ENCODE data around the gene ULK1. TPM values are rescaled to one million over a fixed set of nuclear protein-coding genes. Genes with fewer than 3 reads are reported as not detected.

ULK1 gene
- total RNA-seq, 1 experiment from 2014 or later, result 34.2 TPM

GRCh38 chr12:131965073-131965472, 70.7 kb downstream of the ULK1 start:
- H3K9ac ChIP-seq (ENCODE audit: low read length), result no peak overlapping the region
- H2AFZ ChIP-seq (ENCODE audit: low read depth, low read length, poor library complexity, severe bottlenecking), result no peak overlapping the region
- BruUV-seq (replicated peaks), result no TSS peak
- intact Hi-C loops (cut with micrococcal nuclease), result no loop called here
- H3K79me2 ChIP-seq (ENCODE audit: insufficient read depth, low read length), result peaks cover 87% of the 10 kb centered on the region
- peaks cover 6 to 7% of the 10 kb centered on the region in 2 experiments; a peak in 3 of 4 replicates for H3K36me3 ChIP-seq (ENCODE audit: control insufficient read depth in 1 of 2, insufficient read depth in 2 of 2, low read length in 2 of 2)
- H3K9me3 ChIP-seq (ENCODE audit: control insufficient read depth in 1 of 2, insufficient read depth in 1 of 2, low read depth in 1 of 2, low read length in 2 of 2), result no peaks in the 10 kb centered on the region
- ChIA-PET CTCF (no interaction called here), POLR2A (no interaction called here), RAD21 (ENCODE audit: low non-redundant PET in 1 of 2, low total read pairs in 2 of 2, uncharacterized antibody in 2 of 2, unreplicated experiment in 2 of 2) (no interaction called here)
- H3K9me2 ChIP-seq (ENCODE audit: insufficient read depth), result no peaks in the 10 kb centered on the region
- H3K27me3 ChIP-seq (ENCODE audit: insufficient read depth, low read length), result no peaks in the 10 kb centered on the region
- H4K20me1 ChIP-seq (ENCODE audit: insufficient read depth), result peaks cover 8% of the 10 kb centered on the region
- TF ChIP-seq POLR2A (IDR thresholded peaks at IDR 0.05; ENCODE audit: borderline replicate concordance, extremely low read depth, insufficient read depth, insufficient read length), result no peak
- TF ChIP-seq JUND (IDR thresholded peaks at IDR 0.05), result no peak
- no peak for TF ChIP-seq EGR1 (IDR thresholded peaks at IDR 0.05; ENCODE audit: low read depth)
- no peak for TF ChIP-seq ZFX (IDR thresholded peaks at IDR 0.05)
- TF ChIP-seq SP1 (IDR thresholded peaks at IDR 0.05; ENCODE audit: low read depth), result no peak
- TF ChIP-seq POLR2AphosphoS5 (IDR thresholded peaks at IDR 0.05; ENCODE audit: low read depth, low read length), result no peak
- TF ChIP-seq MAX (IDR thresholded peaks at IDR 0.05), result no peak
- TF ChIP-seq SRF (IDR thresholded peaks at IDR 0.05; ENCODE audit: low read depth), result no peak
- TF ChIP-seq CTCF (IDR thresholded peaks at IDR 0.05 in 2 of 3, conservative IDR thresholded peaks at IDR 0.05 in 1 of 3; ENCODE audit: borderline replicate concordance in 1 of 3, insufficient read depth in 1 of 3, low read depth in 2 of 3, low read length in 2 of 3), result no peak
- TF ChIP-seq ATF3 (IDR thresholded peaks at IDR 0.05), result no peak
- H3K4me2 ChIP-seq (ENCODE audit: low read length), result no peak overlapping the region
- H3K27ac ChIP-seq (ENCODE audit: low read depth, low read length), result no peak overlapping the region
- H3K4me3 ChIP-seq (replicated peaks in 1 of 2; ENCODE audit: low read depth in 1 of 2, low read length in 2 of 2), result no peak overlapping the region
- DNase-seq (ENCODE audit: low read depth, low spot score), result no peak
- no peak for ATAC-seq
- no peaks in the 10 kb centered on the region for H3K4me1 ChIP-seq (ENCODE audit: control insufficient read depth in 1 of 2, insufficient read depth in 2 of 2, low read length in 2 of 2)

- intact Hi-C loops (cut with micrococcal nuclease), result no loop called here
- no peaks in the 10 kb centered on the region for H3K9me2 ChIP-seq (ENCODE audit: insufficient read depth)
- CTCF ChIA-PET, result no interaction called here
- no TSS peak for BruUV-seq (replicated peaks)
- H2AFZ ChIP-seq (ENCODE audit: low read depth, low read length, poor library complexity, severe bottlenecking), result no peak overlapping the region
- H3K4me2 ChIP-seq (ENCODE audit: low read length), result no peak overlapping the region
- no peaks in the 10 kb centered on the region for H3K9me3 ChIP-seq (ENCODE audit: control insufficient read depth in 1 of 2, insufficient read depth in 1 of 2, low read depth in 1 of 2, low read length in 2 of 2)
- DNase-seq (ENCODE audit: low read depth, low spot score) (no peak), ATAC-seq (no peak)
- no peak overlapping the region for H3K9ac ChIP-seq (ENCODE audit: low read length)
- H3K79me2 ChIP-seq (ENCODE audit: insufficient read depth, low read length), result peaks cover 98% of the 10 kb centered on the region
- no peak overlapping the region for H3K4me3 ChIP-seq (replicated peaks in 1 of 2; ENCODE audit: low read depth in 1 of 2, low read length in 2 of 2)
- H3K27ac ChIP-seq (ENCODE audit: low read depth, low read length), result no peak overlapping the region
- no peaks in the 10 kb centered on the region for H3K4me1 ChIP-seq (ENCODE audit: control insufficient read depth in 1 of 2, insufficient read depth in 2 of 2, low read length in 2 of 2)
- H3K36me3 ChIP-seq (ENCODE audit: control insufficient read depth in 1 of 2, insufficient read depth in 2 of 2, low read length in 2 of 2), result no peaks in the 10 kb centered on the region
- H3K27me3 ChIP-seq (ENCODE audit: insufficient read depth, low read length), result no peaks in the 10 kb centered on the region
- POLR2A ChIA-PET, result no interaction called here
- RAD21 ChIA-PET (ENCODE audit: low non-redundant PET in 1 of 2, low total read pairs in 2 of 2, uncharacterized antibody in 2 of 2, unreplicated experiment in 2 of 2), result no interaction called here
- peaks cover 13% of the 10 kb centered on the region for H4K20me1 ChIP-seq (ENCODE audit: insufficient read depth)
- TF ChIP-seq ZNF274 (IDR thresholded peaks at IDR 0.05; ENCODE audit: low read depth, low read length), result no peak
- no peak for TF ChIP-seq SIN3A (IDR thresholded peaks at IDR 0.05; ENCODE audit: low read depth)
- TF ChIP-seq EGR1 (IDR thresholded peaks at IDR 0.05; ENCODE audit: low read depth), result no peak
- no peak for TF ChIP-seq EZH2phosphoT487 (IDR thresholded peaks at IDR 0.05; ENCODE audit: borderline replicate concordance)
- no peak for TF ChIP-seq POLR2AphosphoS5 (IDR thresholded peaks at IDR 0.05; ENCODE audit: low read depth, low read length)
- TF ChIP-seq ATF3 (IDR thresholded peaks at IDR 0.05), result no peak
- no peak for TF ChIP-seq SP1 (IDR thresholded peaks at IDR 0.05; ENCODE audit: low read depth)
- no peak for TF ChIP-seq CTCF (IDR thresholded peaks at IDR 0.05 in 2 of 3, conservative IDR thresholded peaks at IDR 0.05 in 1 of 3; ENCODE audit: borderline replicate concordance in 1 of 3, insufficient read depth in 1 of 3, low read depth in 2 of 3, low read length in 2 of 3)
- TF ChIP-seq POLR2A (IDR thresholded peaks at IDR 0.05; ENCODE audit: borderline replicate concordance, extremely low read depth, insufficient read depth, insufficient read length), result no peak
- TF ChIP-seq CBX3 (IDR thresholded peaks at IDR 0.05; ENCODE audit: low read depth), result no peak
- TF ChIP-seq JUND (IDR thresholded peaks at IDR 0.05), result no peak
- TF ChIP-seq YY1 (IDR thresholded peaks at IDR 0.05; ENCODE audit: extremely low read depth, insufficient replicate concordance, low read depth, low read length), result no peak
- TF ChIP-seq TCF7L2 (IDR thresholded peaks at IDR 0.05; ENCODE audit: borderline replicate concordance, extremely low read depth, insufficient read depth, insufficient read length), result no peak
Observed at GRCh38 chr12:131971226-131971625, 76.8 kb downstream of the ULK1 start.

All from HCT116 (cell line).